Naive thymus-derived CD8-positive, alpha-beta T cell (primary cell): ENCODE measurements around the gene ODAD4. TPM values are rescaled to one million over a fixed set of nuclear protein-coding genes. Genes with fewer than 3 reads are reported as not detected.

ENCODE experiments used
- ATAC-seq, 2 donors: fragments of 150-1000 bp; cut with Tn5 transposase in 1 of 2; sonication (Bioruptor Pico), chemical (Tn5 transposase) in 1 of 2; 1 replicate in 1 of 2; 2 replicates in 1 of 2; pipeline ENCODE4 v1.10.0; 2021; ENCODE audit warnings: mild to moderate bottlenecking in 2 of 2, moderate library complexity in 2 of 2
- POLR2A ChIA-PET: fragments of 350-600 bp; sonication (Branson Sonifier 250); formaldehyde crosslinking; loops from one replicate; lab custom pipeline; 2021; ENCODE audit warnings: antibody characterized with exemption; lab: Charles Lee
- DNase-seq, 10 donors: peaks; one replicate each; pipeline versions ENCODE4 v3.0.0 to v3.0.0-alpha.2; 2020 to 2022
- H3K27ac Mint-ChIP-seq, 10 donors: one replicate each; pipeline ENCODE4 v1.8.0; 2020 to 2022; ENCODE audit warnings: mild to moderate bottlenecking in 10 of 10, mixed read lengths in 10 of 10, moderate library complexity in 4 of 10, inconsistent platforms in 1 of 10
- H3K27me3 Mint-ChIP-seq, 5 donors: one replicate each; pipeline ENCODE4 v1.8.0; 2021 to 2022; ENCODE audit warnings: mixed read lengths in 5 of 5
- H3K36me3 Mint-ChIP-seq, 3 donors: one replicate each; pipeline ENCODE4 v1.8.0; 2020 to 2022; ENCODE audit warnings: mixed read lengths in 3 of 3, mild to moderate bottlenecking in 2 of 3, inconsistent platforms in 1 of 3
- H3K4me1 Mint-ChIP-seq, 4 donors: one replicate each; pipeline ENCODE4 v1.8.0; 2021 to 2022; ENCODE audit warnings: mixed read lengths in 4 of 4
- H3K4me3 Mint-ChIP-seq, 10 donors: one replicate each; pipeline ENCODE4 v1.8.0; 2020 to 2022; ENCODE audit warnings: mild to moderate bottlenecking in 10 of 10, mixed read lengths in 10 of 10, moderate library complexity in 6 of 10, inconsistent platforms in 1 of 10
- H3K9me3 Mint-ChIP-seq, 9 donors: one replicate each; pipeline ENCODE4 v1.8.0; 2020 to 2022; ENCODE audit warnings: mixed read lengths in 9 of 9, mild to moderate bottlenecking in 3 of 9, inconsistent platforms in 1 of 9, moderate library complexity in 1 of 9
- polyA plus RNA-seq, 3 donors: library from polyadenylated mRNA; unstranded; fragments of 300-500 nt; fragmentation: Illumina TruSeq; gene quantifications; one replicate each; pipeline ENCODE4 v1.2.3, GENCODE V29; 2021
- total RNA-seq, 8 experiments: library from RNA in 2 of 8; stranded (reverse) in 2 of 8; gene quantifications; one replicate each; pipeline ENCODE4 v1.2.3 and lab custom pipeline; 2021 to 2026

ODAD4 gene
- total and polyA plus RNA-seq, 5 experiments from 2014 or later: 0.08 to 0.09 TPM; not detected in 3

GRCh38 chr17:41967921-41968578, 37.6 kb downstream of the ODAD4 start:
- Mint-ChIP-seq H3K4me1 (peaks cover 17 to 56% (median 52%) of the 10 kb centered on the region in 4 donors), H3K9me3 (no peaks in the 10 kb centered on the region), H3K4me3 (peak overlapping the region; percentile 72 to 88 (median 80)), H3K27ac (peak overlapping the region in 9 of 10 donors; percentile 66 to 91 (median 88)), H3K27me3 (no peaks in the 10 kb centered on the region), H3K36me3 (peaks cover 0 to 13% (median 0%) of the 10 kb centered on the region in 3 donors)
- ATAC-seq: no peak
- POLR2A ChIA-PET: interaction anchor here (0.7 to 3.2 kb wide), 4 partner anchors 10 to 187 kb away, joined by 3 to 56 read pairs (median 10); partner anchors contain the start of genes DNAJC7, ODAD4 and RAB5C
- DNase-seq: no peak

- DNase-seq (no peak), ATAC-seq (no peak)
- POLR2A ChIA-PET: interaction anchor here (0.7 to 1.9 kb wide), 3 partner anchors 9 to 186 kb away, joined by 3 to 5 read pairs (median 3); partner anchors contain the start of genes DNAJC7 and RAB5C
- H3K27me3 Mint-ChIP-seq: no peaks in the 10 kb centered on the region
- H3K4me3 Mint-ChIP-seq: peak overlapping the region in 5 of 10 donors; percentile 13 to 74 (median 66)
- peaks cover 0 to 19% (median 4%) of the 10 kb centered on the region in 3 donors for H3K36me3 Mint-ChIP-seq
- peak overlapping the region in 6 of 10 donors; percentile 24 to 91 (median 56) for H3K27ac Mint-ChIP-seq
- peaks cover 17 to 61% (median 55%) of the 10 kb centered on the region in 4 donors for H3K4me1 Mint-ChIP-seq
- no peaks in the 10 kb centered on the region for H3K9me3 Mint-ChIP-seq
Measured at GRCh38 chr17:41968676-41969075, 38.3 kb downstream of the ODAD4 start.

DNA sequence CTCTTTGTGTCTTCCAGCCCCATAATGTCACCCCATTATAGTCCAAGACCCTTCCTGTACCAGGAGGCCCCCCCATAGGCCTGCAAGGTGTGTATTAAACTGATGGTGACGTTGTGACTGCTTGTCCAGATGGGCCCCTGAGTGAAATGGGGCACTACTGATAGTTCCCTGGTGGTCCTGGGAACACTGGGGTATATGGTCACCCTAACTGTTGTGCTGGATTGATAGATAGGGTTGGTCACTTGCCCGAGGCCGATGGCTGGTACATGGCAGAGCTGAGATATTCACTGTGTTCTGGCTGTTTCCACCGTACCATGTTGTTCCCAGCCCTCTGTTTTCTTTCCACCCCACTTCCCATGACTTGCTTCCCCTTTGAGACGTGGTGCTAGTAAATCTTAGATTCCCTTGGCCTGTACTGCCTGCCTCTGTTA, 40.5 kb downstream of the ODAD4 start:
- peak overlapping the region in 1 of 10 donors; percentile 55 for H3K4me3 Mint-ChIP-seq
- peaks cover 0 to 41% (median 7%) of the 10 kb centered on the region in 3 donors for H3K36me3 Mint-ChIP-seq
- no peak for ATAC-seq
- no peak for DNase-seq
- H3K27ac Mint-ChIP-seq: peak overlapping the region in 7 of 10 donors; percentile 2 to 68 (median 52)
- H3K9me3 Mint-ChIP-seq: no peaks in the 10 kb centered on the region
- POLR2A ChIA-PET: interaction anchor here (0.7 kb wide), 1 partner anchor 10 kb away, joined by 4 read pairs; no protein-coding TSS in a partner anchor
- peaks cover 6 to 51% (median 43%) of the 10 kb centered on the region in 4 donors for H3K4me1 Mint-ChIP-seq
- no peaks in the 10 kb centered on the region for H3K27me3 Mint-ChIP-seq

DNA sequence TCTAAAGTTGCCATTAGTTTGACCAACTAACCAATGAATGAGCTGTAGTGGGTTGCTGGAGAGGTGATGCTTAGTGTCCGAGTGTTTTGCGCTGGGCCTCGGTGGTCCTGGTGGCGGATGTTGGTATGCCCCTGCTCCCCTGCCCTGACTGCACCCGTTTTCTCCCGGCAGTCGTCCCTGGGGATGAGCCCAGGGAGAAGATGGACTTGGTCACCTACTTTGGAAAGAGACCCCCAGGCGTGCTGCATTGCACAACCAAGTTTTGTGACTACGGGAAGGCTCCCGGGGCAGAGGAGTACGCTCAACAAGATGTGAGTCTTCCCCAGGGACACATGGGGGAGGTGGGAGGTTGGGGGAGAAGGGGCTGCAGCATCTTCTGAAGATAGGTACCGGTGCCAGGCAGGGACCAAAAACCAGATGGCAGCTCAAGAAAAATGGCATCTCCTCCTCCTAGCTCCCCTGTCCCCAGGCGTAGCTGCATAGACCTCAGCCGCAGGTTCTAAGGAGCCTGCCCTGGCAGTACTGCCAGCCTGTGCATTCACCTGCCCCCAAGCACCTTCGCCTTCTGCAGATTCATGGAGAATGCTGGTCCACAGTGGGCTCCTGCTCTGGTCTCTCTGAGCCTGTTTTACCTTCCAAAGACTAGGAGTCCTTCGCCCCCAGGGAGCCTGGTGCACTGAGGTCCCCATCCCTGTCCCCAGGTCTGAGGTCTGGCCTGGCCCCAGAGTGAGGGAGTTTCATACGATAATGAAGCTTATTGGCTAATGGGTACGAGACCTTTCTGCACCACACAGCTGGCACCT, 41.5 kb downstream of the ODAD4 start:
- POLR2A ChIA-PET: interaction anchor here (0.6 to 0.7 kb wide), 2 partner anchors 9 to 43 kb away, joined by 3 to 4 read pairs; no protein-coding TSS in a partner anchor
- ATAC-seq: no peak
- H3K4me3 Mint-ChIP-seq: no peak overlapping the region
- H3K27ac Mint-ChIP-seq: peak overlapping the region in 5 of 10 donors; percentile 29 to 87 (median 74)
- H3K4me1 Mint-ChIP-seq: peaks cover 6 to 51% (median 42%) of the 10 kb centered on the region in 4 donors
- no peak for DNase-seq
- H3K36me3 Mint-ChIP-seq: peaks cover 0 to 51% (median 10%) of the 10 kb centered on the region in 3 donors
- H3K27me3 Mint-ChIP-seq: no peaks in the 10 kb centered on the region
- no peaks in the 10 kb centered on the region for H3K9me3 Mint-ChIP-seq

- Mint-ChIP-seq H3K36me3 (peaks cover 0 to 60% (median 10%) of the 10 kb centered on the region in 3 donors), H3K4me1 (peaks cover 6 to 44% (median 36%) of the 10 kb centered on the region in 4 donors), H3K27me3 (no peaks in the 10 kb centered on the region), H3K4me3 (peak overlapping the region in 1 of 10 donors; percentile 45), H3K9me3 (no peaks in the 10 kb centered on the region), H3K27ac (peak overlapping the region in 6 of 10 donors; percentile 29 to 87 (median 66))
- DNase-seq (no peak), ATAC-seq (no peak)
- POLR2A ChIA-PET: interaction anchor here (0.6 kb wide), 1 partner anchor 42 kb away, joined by 3 read pairs; no protein-coding TSS in a partner anchor
Measured at GRCh38 chr17:41972571-41973407, 42.4 kb downstream of the ODAD4 start.

DNA sequence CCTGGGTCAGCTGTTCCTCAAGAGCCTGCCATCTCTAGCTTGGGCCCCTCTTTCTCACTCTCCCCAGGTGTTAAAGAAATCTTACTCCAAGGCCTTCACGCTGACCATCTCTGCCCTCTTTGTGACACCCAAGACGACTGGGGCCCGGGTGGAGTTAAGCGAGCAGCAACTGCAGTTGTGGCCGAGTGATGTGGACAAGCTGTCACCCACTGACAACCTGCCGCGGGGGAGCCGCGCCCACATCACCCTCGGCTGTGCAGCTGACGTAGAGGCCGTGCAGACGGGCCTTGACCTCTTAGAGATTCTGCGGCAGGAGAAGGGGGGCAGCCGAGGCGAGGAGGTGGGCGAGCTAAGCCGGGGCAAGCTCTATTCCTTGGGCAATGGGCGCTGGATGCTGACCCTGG, 43.0 kb downstream of the ODAD4 start:
- Mint-ChIP-seq H3K36me3 (peaks cover 0 to 66% (median 10%) of the 10 kb centered on the region in 3 donors), H3K9me3 (no peaks in the 10 kb centered on the region), H3K27me3 (no peaks in the 10 kb centered on the region), H3K4me1 (peaks cover 2 to 38% (median 30%) of the 10 kb centered on the region in 4 donors), H3K4me3 (no peak overlapping the region), H3K27ac (peak overlapping the region in 5 of 10 donors; percentile 15 to 59 (median 51))
- no peak for DNase-seq
- ATAC-seq: no peak
- POLR2A ChIA-PET: no interaction called here

DNA sequence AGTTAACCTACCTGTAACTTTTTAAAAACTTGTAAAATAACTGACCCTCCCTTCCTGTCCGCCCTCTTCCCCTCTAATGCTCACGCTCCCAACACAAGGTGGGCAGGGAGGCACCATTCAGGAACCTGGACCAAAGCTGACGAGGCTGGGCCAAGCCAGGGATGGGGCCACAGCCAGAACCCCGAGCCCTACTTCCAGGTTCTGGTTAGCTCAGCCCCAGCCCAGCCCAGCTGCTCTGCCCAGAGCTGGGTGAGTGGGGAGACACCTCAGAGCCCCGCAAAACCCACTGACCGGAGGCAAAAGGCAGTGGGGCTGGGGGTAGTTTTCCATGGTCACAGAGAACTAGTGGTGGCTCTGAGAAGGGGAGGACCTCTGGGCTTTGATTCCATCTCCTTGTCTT, 43.6 kb downstream of the ODAD4 start:
- ATAC-seq: no peak
- Mint-ChIP-seq H3K27me3 (no peaks in the 10 kb centered on the region), H3K9me3 (no peaks in the 10 kb centered on the region), H3K27ac (peak overlapping the region in 3 of 10 donors; percentile 19 to 62 (median 22)), H3K4me1 (peaks cover 2 to 33% (median 24%) of the 10 kb centered on the region in 4 donors), H3K36me3 (peaks cover 0 to 71% (median 10%) of the 10 kb centered on the region in 3 donors), H3K4me3 (peak overlapping the region in 1 of 10 donors; percentile 10)
- DNase-seq: no peak
- POLR2A ChIA-PET: interaction anchor here (0.7 kb wide), 1 partner anchor 431 kb away, joined by 6 read pairs; no protein-coding TSS in a partner anchor

DNA sequence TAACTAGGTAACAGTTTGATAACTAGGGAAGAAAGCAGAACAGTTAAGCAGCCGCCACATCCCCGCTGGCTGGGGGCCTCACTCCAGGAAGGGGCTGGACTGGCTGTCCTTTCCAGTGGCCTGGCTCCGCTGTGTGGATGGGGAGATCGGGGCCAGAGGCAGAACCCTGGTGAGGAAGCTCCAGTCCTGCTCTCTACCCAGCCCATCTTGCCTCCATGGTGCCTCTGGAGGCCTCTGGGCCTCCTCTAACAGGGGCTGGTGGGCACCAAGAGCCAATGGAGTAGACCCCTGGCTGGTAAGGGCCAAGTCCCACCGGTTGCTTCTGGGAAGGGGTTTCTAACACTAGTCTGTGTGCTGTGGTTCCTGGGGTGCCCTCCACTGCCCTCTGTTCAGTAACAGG, 44.2 kb downstream of the ODAD4 start:
- ATAC-seq: no peak
- H3K27me3 Mint-ChIP-seq: no peaks in the 10 kb centered on the region
- H3K36me3 Mint-ChIP-seq: peaks cover 0 to 74% (median 10%) of the 10 kb centered on the region in 3 donors
- peaks cover 2 to 28% (median 21%) of the 10 kb centered on the region in 4 donors for H3K4me1 Mint-ChIP-seq
- H3K4me3 Mint-ChIP-seq: no peak overlapping the region
- POLR2A ChIA-PET: no interaction called here
- no peak for DNase-seq
- H3K9me3 Mint-ChIP-seq: no peaks in the 10 kb centered on the region
- H3K27ac Mint-ChIP-seq: peak overlapping the region in 4 of 10 donors; percentile 22 to 69 (median 48)

GRCh38 chr17:41975099-41976083, 45.0 kb downstream of the ODAD4 start:
- Mint-ChIP-seq H3K27ac (peak overlapping the region in 4 of 10 donors; percentile 7 to 69 (median 28)), H3K27me3 (no peaks in the 10 kb centered on the region), H3K36me3 (peaks cover 0 to 82% (median 10%) of the 10 kb centered on the region in 3 donors), H3K4me3 (no peak overlapping the region), H3K4me1 (peaks cover 2 to 27% (median 19%) of the 10 kb centered on the region in 4 donors), H3K9me3 (no peaks in the 10 kb centered on the region)
- no peak for ATAC-seq
- no peak for DNase-seq
- POLR2A ChIA-PET: no interaction called here

- H3K9me3 Mint-ChIP-seq: no peaks in the 10 kb centered on the region
Measured at GRCh38 chr17:41976142-41976768, 45.8 kb downstream of the ODAD4 start.

More at GRCh38 chr17:41976142-41976768, 45.8 kb downstream of the ODAD4 start:
- DNase-seq (no peak), ATAC-seq (no peak)
- POLR2A ChIA-PET: no interaction called here
- Mint-ChIP-seq H3K27me3 (no peaks in the 10 kb centered on the region), H3K4me3 (no peak overlapping the region), H3K4me1 (peaks cover 2 to 19% (median 11%) of the 10 kb centered on the region in 4 donors), H3K27ac (peak overlapping the region in 3 of 10 donors; percentile 20 to 54 (median 41)), H3K36me3 (peaks cover 0 to 88% (median 13%) of the 10 kb centered on the region in 3 donors)
